Activated naive CD4-positive, alpha-beta T cell treated with anti-CD3 and anti-CD28 coated beads for 36 hours (primary cell): ENCODE results near the gene VPS9D1. TPM values are rescaled to one million over a fixed set of nuclear protein-coding genes. Genes with fewer than 3 reads are reported as not detected.

Experiments used
- CTCF ChIA-PET: fragments of 350-600 bp; sonication (Branson Sonifier 250); formaldehyde crosslinking; loops from one replicate; lab custom pipeline; 2021; ENCODE audit warnings: antibody characterized with exemption; lab: Charles Lee
- DNase-seq: peaks from one replicate; pipeline ENCODE4 v3.0.0-alpha.2; 2020
- H3K27ac Mint-ChIP-seq: one replicate; pipeline ENCODE4 v1.8.0; 2021; ENCODE audit warnings: mild to moderate bottlenecking, mixed read lengths
- H3K27me3 Mint-ChIP-seq: one replicate; pipeline ENCODE4 v1.8.0; 2021; ENCODE audit warnings: low read depth, mixed read lengths
- H3K36me3 Mint-ChIP-seq: one replicate; pipeline ENCODE4 v1.8.0; 2021; ENCODE audit warnings: low read depth, mixed read lengths
- H3K4me1 Mint-ChIP-seq: one replicate; pipeline ENCODE4 v1.8.0; 2021; ENCODE audit warnings: low read depth, mixed read lengths
- H3K4me3 Mint-ChIP-seq: one replicate; pipeline ENCODE4 v1.8.0; 2021; ENCODE audit warnings: mild to moderate bottlenecking, moderate library complexity, mixed read lengths
- H3K9me3 Mint-ChIP-seq: one replicate; pipeline ENCODE4 v1.8.0; 2021; ENCODE audit warnings: mixed read lengths
- intact Hi-C: fragments of 100-400 bp; cut with micrococcal nuclease; formaldehyde crosslinking; loops from one replicate; pipeline ENCODE4 v1.15.1; 2023
- total RNA-seq, 2 experiments: library from RNA; stranded (reverse); gene quantifications; one replicate each; pipeline ENCODE4 v1.2.3, GENCODE V29; 2021

VPS9D1 gene
- total RNA-seq, 2 experiments from 2014 or later: 0.91 to 1.4 TPM

GRCh38 chr16:89716916-89717687 lies 3.6 kb downstream of the VPS9D1 start:
- Mint-ChIP-seq H3K4me3 (no peak overlapping the region), H3K36me3 (peaks cover 14% of the 10 kb centered on the region), H3K27ac (no peak overlapping the region), H3K9me3 (no peaks in the 10 kb centered on the region), H3K4me1 (peaks cover 33% of the 10 kb centered on the region), H3K27me3 (no peaks in the 10 kb centered on the region)
- DNase-seq: no peak
- intact Hi-C loops: no loop called here
- CTCF ChIA-PET: interaction anchor here (0.6 to 1.2 kb wide), 2 partner anchors 12 to 217 kb away, joined by 3 to 5 read pairs; no protein-coding TSS in a partner anchor

GRCh38 chr16:89716493-89716892 lies 4.2 kb downstream of the VPS9D1 start:
- intact Hi-C loops: no loop called here
- Mint-ChIP-seq H3K36me3 (peaks cover 14% of the 10 kb centered on the region), H3K9me3 (no peaks in the 10 kb centered on the region), H3K27ac (no peak overlapping the region), H3K27me3 (no peaks in the 10 kb centered on the region), H3K4me3 (no peak overlapping the region), H3K4me1 (peaks cover 33% of the 10 kb centered on the region)
- CTCF ChIA-PET: interaction anchor here (1.2 to 1.4 kb wide), 2 partner anchors 12 to 16 kb away, joined by 3 to 7 read pairs; partner anchors contain the start of gene SPATA2L
- DNase-seq: no peak

- peak overlapping the region; percentile 76 for H3K4me3 Mint-ChIP-seq
- no peaks in the 10 kb centered on the region for H3K9me3 Mint-ChIP-seq
- H3K36me3 Mint-ChIP-seq: peaks cover 9% of the 10 kb centered on the region
- no peak overlapping the region for H3K27ac Mint-ChIP-seq
- H3K27me3 Mint-ChIP-seq: no peaks in the 10 kb centered on the region
- CTCF ChIA-PET: interaction anchor here (0.7 to 1.1 kb wide), 2 partner anchors 12 to 37 kb away, joined by 6 read pairs; no protein-coding TSS in a partner anchor
- peaks cover 13% of the 10 kb centered on the region for H3K4me1 Mint-ChIP-seq
- intact Hi-C loops: no loop called here
- no peak for DNase-seq
Measured at GRCh38 chr16:89712274-89712781, 8.4 kb downstream of the VPS9D1 start.

DNA sequence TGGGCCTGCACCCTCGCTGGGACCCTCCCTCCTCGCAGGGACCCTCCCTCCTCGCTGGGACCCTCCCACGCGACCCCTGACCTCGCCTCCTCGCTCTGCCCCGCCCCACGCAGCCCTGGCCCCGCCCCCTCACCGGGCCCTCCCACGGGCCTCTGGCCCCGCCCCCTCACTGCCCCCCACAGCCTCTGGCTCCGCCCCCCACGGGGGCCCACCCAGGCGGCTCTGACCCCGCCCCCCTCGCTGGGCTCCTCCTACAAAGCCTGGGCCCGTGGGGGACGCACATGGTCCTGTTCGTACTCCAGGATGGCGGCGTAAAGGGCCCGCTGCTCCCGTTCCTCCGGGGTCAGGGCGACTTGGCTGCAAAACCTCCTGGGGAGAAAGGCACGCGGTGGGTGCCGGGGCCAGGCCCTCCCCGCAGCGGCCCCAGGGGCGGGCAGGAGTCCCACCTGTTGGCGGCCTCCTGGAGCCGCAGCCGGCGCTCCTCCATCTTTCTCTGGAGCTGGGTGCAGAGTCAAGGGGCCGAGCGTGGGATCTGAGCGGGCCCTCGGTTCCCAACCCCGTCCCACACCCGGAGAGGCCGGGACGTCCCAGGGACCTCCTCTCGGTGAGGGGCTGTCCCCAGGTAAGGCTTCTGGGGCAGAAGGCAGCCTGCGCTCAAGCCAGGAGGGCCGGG lies 9.0 kb downstream of the VPS9D1 start:
- Mint-ChIP-seq H3K4me3 (peak overlapping the region; percentile 76), H3K4me1 (peaks cover 13% of the 10 kb centered on the region), H3K9me3 (no peaks in the 10 kb centered on the region), H3K27ac (no peak overlapping the region), H3K27me3 (no peaks in the 10 kb centered on the region), H3K36me3 (peaks cover 9% of the 10 kb centered on the region)
- peak; percentile 78 for DNase-seq
- intact Hi-C loops: loop anchor here (1.0 kb wide), 2 partner anchors 9 to 11 kb away; no protein-coding TSS in a partner anchor
- CTCF ChIA-PET: interaction anchor here (1.1 kb wide), 1 partner anchor 11 kb away, joined by 6 read pairs; no protein-coding TSS in a partner anchor

DNA sequence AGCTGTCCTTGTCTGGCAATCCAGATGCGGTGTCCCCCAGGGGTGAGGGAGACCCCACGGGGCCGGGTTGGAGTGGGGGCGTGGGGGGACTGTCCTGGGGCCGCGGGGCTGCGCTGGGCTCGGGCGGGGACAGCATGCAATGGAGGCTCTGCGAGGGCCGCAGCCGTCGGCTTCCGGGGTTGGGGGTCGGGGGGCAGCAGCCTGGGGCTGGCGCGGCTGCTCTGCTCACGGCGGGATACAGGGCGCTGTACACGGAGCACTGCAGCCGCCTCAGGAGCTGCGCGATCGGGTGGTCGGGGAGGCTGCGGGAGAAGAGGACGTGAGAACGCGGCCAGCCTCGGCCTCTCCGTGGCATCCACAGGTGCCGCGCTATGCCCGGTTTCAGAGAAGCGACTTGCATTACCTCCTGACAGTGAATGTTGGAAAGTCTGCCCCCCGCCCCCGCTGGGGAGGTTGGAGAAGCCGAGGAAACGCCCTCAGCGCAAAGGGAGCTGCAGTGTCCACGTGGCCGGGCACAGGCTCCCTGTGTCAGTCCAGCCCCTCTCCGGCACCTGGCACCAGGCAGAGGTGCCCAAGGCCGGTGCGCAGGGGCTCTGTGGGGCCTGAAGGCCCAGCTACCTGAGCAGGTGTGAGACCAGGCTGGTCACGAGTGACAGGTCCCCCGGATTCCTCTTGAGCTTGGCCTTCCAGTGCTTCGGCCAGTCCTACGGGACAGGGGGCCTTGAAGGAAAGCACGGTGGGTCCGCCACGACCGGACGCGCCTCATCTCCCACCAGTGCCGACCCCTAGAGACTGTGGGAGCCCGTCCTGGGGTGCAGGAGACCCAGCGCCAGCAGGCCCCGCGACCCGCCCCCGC lies 9.8 kb downstream of the VPS9D1 start:
- Mint-ChIP-seq H3K9me3 (no peaks in the 10 kb centered on the region), H3K4me3 (no peak overlapping the region), H3K36me3 (peaks cover 9% of the 10 kb centered on the region), H3K4me1 (peaks cover 19% of the 10 kb centered on the region), H3K27ac (no peak overlapping the region), H3K27me3 (no peaks in the 10 kb centered on the region)
- intact Hi-C loops: loop anchor here (1.0 kb wide), 2 partner anchors 9 to 11 kb away; no protein-coding TSS in a partner anchor
- CTCF ChIA-PET: interaction anchor here (0.6 to 2.8 kb wide), 2 partner anchors 11 to 79 kb away, joined by 6 to 15 read pairs; no protein-coding TSS in a partner anchor
- no peak for DNase-seq

DNA sequence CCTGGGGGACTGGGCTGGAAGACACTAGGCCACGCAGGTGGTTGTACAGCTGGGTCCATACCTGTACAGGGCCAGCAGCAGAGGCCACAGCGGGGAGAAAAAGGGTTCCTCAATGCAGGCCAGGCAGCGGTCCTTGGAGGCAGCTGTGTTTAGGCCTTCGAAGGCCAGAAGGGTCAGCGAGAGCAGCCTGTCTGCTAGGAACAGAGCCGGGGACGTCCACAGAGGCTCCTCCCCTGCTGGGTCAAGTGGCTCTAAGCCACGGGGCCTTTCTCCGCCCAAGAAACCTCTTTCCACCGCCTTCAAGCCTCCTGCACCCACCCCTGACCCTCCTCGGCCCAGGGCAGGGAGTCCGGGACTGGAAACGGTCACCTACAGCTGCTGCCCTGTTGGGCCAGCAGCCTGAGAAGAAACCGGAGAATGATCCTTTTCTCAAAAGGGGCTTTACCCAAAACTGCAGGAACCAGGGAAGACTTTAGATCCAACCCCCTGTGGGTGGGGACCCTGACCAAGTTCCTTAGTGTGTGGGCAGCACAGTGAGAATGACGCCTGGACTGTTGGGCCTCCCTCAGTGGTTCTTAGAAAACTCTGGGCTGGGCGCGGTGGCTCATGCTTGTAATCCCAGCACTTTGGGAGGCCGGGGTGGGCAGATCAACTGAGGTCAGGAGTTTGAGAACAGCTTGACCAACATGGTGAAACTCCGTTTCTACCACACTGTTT lies 10.8 kb downstream of the VPS9D1 start:
- no peak for DNase-seq
- intact Hi-C loops: no loop called here
- CTCF ChIA-PET: interaction anchor here (2.8 kb wide), 1 partner anchor 10 kb away, joined by 15 read pairs; no protein-coding TSS in a partner anchor
- no peak overlapping the region for H3K27ac Mint-ChIP-seq
- no peaks in the 10 kb centered on the region for H3K27me3 Mint-ChIP-seq
- no peaks in the 10 kb centered on the region for H3K9me3 Mint-ChIP-seq
- peak overlapping the region; percentile 49 for H3K4me3 Mint-ChIP-seq
- H3K4me1 Mint-ChIP-seq: peaks cover 20% of the 10 kb centered on the region
- H3K36me3 Mint-ChIP-seq: peaks cover 8% of the 10 kb centered on the region

DNA sequence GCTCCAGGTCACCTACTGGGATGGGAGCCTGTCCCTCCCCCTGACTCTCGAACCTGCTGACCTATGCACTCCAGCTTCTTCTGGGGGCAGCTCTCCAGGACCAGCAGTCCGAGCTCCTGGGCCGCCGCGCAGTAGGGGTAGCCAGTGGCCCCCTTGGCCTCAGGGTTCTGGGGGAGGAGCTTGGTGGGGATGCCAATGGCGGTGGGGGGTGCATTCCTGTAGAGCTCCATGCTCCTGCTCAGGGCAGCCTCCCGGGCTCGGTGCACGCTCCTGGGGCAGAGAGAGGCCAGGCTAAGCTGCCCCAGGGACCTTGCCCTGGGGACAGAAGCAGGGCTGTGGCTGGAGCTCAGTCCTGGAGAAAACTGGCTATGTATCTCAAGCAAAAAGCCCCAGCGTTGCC lies 11.5 kb downstream of the VPS9D1 start:
- peaks cover 3% of the 10 kb centered on the region for H3K36me3 Mint-ChIP-seq
- CTCF ChIA-PET: interaction anchor here (2.8 kb wide), 1 partner anchor 9 kb away, joined by 15 read pairs; no protein-coding TSS in a partner anchor
- no peak overlapping the region for H3K27ac Mint-ChIP-seq
- no peaks in the 10 kb centered on the region for H3K27me3 Mint-ChIP-seq
- intact Hi-C loops: no loop called here
- no peak for DNase-seq
- peaks cover 16% of the 10 kb centered on the region for H3K4me1 Mint-ChIP-seq
- H3K4me3 Mint-ChIP-seq: no peak overlapping the region
- H3K9me3 Mint-ChIP-seq: no peaks in the 10 kb centered on the region

DNA sequence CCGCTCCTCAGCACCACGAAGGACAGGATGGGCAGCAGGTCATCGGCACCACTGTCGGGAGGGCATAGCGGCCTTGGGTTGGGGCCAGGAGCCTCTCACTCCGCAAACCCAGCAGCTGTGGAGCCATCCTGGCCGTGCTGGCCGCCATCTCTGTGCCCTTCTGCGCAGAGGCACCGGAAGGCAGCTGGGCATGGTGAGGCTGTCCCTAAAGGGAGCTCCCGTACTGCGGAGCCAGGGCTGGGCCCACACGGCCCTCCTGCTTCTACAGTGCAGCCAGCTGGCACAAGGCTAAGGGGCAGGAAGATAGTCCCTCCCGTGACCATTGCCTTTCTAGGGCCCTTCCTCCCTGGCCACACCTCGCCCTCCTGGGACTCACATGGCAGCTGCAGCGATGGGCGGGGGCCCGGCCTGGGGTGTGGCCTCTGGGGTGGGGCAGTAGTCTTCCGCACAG lies 12.2 kb downstream of the VPS9D1 start:
- peaks cover 12% of the 10 kb centered on the region for H3K4me1 Mint-ChIP-seq
- H3K9me3 Mint-ChIP-seq: no peaks in the 10 kb centered on the region
- H3K27ac Mint-ChIP-seq: no peak overlapping the region
- H3K36me3 Mint-ChIP-seq: no peaks in the 10 kb centered on the region
- no peak for DNase-seq
- H3K4me3 Mint-ChIP-seq: no peak overlapping the region
- H3K27me3 Mint-ChIP-seq: no peaks in the 10 kb centered on the region
- intact Hi-C loops: no loop called here
- CTCF ChIA-PET: interaction anchor here (1.0 to 4.2 kb wide), 4 partner anchors 8 to 202 kb away, joined by 3 to 66 read pairs (median 10); no protein-coding TSS in a partner anchor

DNA sequence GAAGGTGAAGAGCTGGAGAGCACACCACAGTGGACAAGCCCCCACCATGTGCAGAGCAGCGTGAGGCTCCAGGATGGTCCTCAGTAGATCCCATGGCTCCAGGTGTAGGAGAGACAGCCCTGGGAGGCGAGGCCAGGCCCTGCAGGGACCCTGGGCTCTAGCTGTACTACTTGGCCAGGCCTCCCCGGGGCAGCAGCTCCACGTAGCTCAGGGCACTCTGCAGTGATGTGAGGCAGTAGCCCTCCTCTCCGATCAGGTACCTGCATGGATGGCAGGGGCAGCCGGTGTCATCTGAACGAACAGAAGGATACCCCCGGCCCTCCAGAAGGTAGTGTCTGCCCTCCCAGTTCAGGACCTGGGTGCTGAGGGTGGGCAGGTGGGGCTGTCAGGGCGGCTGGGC lies 13.0 kb downstream of the VPS9D1 start:
- no peak overlapping the region for H3K4me3 Mint-ChIP-seq
- CTCF ChIA-PET: interaction anchor here (1.0 to 4.2 kb wide), 4 partner anchors 85 to 203 kb away, joined by 3 to 66 read pairs (median 21); no protein-coding TSS in a partner anchor
- intact Hi-C loops: no loop called here
- H3K36me3 Mint-ChIP-seq: no peaks in the 10 kb centered on the region
- no peak for DNase-seq
- H3K27me3 Mint-ChIP-seq: no peaks in the 10 kb centered on the region
- peaks cover 11% of the 10 kb centered on the region for H3K4me1 Mint-ChIP-seq
- no peak overlapping the region for H3K27ac Mint-ChIP-seq
- H3K9me3 Mint-ChIP-seq: no peaks in the 10 kb centered on the region

- Mint-ChIP-seq H3K36me3 (no peaks in the 10 kb centered on the region), H3K27me3 (no peaks in the 10 kb centered on the region), H3K4me1 (peaks cover 16% of the 10 kb centered on the region), H3K9me3 (no peaks in the 10 kb centered on the region), H3K4me3 (no peak overlapping the region), H3K27ac (no peak overlapping the region)
- CTCF ChIA-PET: interaction anchor here (0.5 to 4.2 kb wide), 25 partner anchors 8 to 376 kb away, joined by 3 to 66 read pairs (median 4); partner anchors contain the start of gene VPS9D1
- intact Hi-C loops: loop anchor here (1.0 kb wide), 2 partner anchors 87 to 155 kb away; no protein-coding TSS in a partner anchor
- no peak for DNase-seq
Measured at GRCh38 chr16:89706518-89707260, 14.0 kb downstream of the VPS9D1 start.
